ENCODE data around the gene LMAN2. TPM values are rescaled to one million over a fixed set of nuclear protein-coding genes. Genes with fewer than 3 reads are reported as not detected.

Gene LMAN2
- total RNA-seq, 4 donors from 2014 or later = 225 to 384 (median 257) TPM

DNA sequence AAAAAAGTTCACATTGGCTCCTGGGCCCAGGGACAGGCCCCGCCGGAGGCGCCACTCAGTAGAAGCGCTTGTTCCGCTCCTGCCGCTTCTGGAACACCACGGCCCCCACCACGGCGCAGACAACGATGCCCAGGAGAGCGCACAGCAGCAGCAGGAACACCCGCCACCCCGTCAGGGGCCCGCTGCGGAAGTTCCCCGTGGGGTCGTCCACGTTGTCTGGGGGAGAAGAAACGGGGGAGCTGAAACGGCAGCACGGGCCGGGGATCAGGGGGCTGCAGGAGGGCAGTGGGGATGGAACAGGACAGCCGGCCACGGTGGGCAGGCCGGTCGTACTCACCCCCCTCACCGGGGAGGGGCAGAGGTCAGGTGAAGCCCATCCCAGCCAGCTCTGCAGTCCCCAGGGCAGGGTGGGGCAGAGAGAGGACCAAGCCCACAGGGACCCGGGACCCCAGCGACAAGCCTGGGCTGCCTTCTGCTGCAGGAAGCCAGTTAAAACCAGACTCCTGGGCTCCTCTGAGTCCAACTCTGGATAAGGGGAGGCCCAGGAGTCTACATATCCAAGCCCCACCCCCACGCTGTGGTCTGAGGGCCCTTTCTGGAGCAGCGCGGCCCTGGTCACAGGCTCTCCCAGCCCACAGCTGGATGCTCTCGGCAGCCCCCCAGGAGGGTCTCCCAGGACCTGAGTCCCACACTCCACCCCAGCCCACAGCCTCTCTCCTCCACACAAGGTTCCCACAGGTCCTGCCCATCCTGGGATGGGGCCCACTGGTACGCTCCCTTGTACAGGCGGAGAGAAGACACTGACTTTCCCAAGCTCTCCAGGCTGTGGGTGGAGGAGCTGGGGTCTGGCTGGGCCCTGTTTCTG lies 19.2 kb downstream of the LMAN2 start:
- peaks cover 43 to 100% (median 65%) of the 10 kb centered on the region in 3 donors for H3K36me3 ChIP-seq
- DNase-seq = no peak

DNA sequence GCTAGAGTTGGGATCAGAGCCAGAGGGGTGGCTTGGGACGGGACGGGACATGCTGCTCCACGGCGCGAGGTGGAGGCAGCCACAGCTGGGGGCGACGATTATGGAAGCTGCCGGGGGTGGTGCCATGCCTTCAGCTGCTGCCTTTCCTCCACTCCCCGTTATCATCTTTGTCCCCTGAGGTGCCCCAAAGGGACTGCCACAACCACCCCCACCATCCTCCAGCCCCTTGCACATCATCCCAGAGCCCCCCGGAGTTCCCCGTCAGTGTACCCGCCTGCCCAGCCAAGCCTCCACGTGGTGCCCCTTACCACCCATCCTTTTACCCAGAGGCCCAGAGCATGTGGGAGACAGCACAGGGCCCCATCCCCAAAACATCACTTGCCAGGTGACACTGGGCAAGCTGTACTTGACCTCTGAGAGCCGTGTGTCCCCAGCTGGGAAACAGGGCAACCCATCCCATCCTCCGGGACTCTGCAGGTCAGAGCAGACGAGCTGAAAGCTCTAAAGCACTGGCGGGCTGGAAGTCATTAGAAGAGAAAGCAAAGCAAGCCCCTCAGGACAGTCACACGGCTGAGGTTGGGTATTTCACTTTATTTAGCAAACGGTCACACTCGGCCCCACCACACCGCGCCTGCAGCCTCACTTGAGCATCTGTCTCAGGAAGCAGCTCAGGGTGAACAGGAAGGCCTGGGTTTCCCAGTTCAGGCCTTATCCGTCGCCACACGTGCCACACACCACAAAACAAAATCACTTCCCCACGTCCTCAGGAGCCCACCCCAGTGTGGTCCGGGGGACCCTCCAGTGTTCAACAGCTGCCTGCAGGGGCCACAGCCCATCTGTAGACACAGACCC lies 20.3 kb downstream of the LMAN2 start:
- TF ChIP-seq, protein P1, sequence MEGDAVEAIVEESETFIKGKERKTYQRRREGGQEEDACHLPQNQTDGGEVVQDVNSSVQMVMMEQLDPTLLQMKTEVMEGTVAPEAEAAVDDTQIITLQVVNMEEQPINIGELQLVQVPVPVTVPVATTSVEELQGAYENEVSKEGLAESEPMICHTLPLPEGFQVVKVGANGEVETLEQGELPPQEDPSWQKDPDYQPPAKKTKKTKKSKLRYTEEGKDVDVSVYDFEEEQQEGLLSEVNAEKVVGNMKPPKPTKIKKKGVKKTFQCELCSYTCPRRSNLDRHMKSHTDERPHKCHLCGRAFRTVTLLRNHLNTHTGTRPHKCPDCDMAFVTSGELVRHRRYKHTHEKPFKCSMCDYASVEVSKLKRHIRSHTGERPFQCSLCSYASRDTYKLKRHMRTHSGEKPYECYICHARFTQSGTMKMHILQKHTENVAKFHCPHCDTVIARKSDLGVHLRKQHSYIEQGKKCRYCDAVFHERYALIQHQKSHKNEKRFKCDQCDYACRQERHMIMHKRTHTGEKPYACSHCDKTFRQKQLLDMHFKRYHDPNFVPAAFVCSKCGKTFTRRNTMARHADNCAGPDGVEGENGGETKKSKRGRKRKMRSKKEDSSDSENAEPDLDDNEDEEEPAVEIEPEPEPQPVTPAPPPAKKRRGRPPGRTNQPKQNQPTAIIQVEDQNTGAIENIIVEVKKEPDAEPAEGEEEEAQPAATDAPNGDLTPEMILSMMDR (IDR thresholded peaks at IDR 0.05) = no peak
- TF ChIP-seq POLR2A (IDR thresholded peaks at IDR 0.05) = no peak
- H3K27me3 ChIP-seq = no peaks in the 10 kb centered on the region
- WGBS, 2 donors = 71 to 74% methylated on average over 9 to 12 of the region's 27 CpGs
- intact Hi-C loops (cut with DNase I) = no loop called here
- peaks cover 0 to 11% (median 4%) of the 10 kb centered on the region in 3 donors for H3K4me1 ChIP-seq
- H3K9me3 ChIP-seq = no peaks in the 10 kb centered on the region
- H3K36me3 ChIP-seq = peaks cover 32 to 93% (median 54%) of the 10 kb centered on the region in 3 donors
- H3K4me3 ChIP-seq = no peak overlapping the region
- no peak for DNase-seq
- H3K27ac ChIP-seq = no peak overlapping the region

More for the DNA sequence above, 19.2 kb downstream of the LMAN2 start:
- H3K4me3 ChIP-seq = no peak overlapping the region
- intact Hi-C loops (cut with DNase I) = no loop called here
- H3K27me3 ChIP-seq = no peaks in the 10 kb centered on the region
- peaks cover 0 to 11% (median 4%) of the 10 kb centered on the region in 3 donors for H3K4me1 ChIP-seq
- no peaks in the 10 kb centered on the region for H3K9me3 ChIP-seq
- 82 to 90% methylated on average over 16 to 25 of the region's 35 CpGs for WGBS, 2 donors
- H3K27ac ChIP-seq = no peak overlapping the region
- TF ChIP-seq, protein P1 (IDR thresholded peaks at IDR 0.05) = no peak

DNA sequence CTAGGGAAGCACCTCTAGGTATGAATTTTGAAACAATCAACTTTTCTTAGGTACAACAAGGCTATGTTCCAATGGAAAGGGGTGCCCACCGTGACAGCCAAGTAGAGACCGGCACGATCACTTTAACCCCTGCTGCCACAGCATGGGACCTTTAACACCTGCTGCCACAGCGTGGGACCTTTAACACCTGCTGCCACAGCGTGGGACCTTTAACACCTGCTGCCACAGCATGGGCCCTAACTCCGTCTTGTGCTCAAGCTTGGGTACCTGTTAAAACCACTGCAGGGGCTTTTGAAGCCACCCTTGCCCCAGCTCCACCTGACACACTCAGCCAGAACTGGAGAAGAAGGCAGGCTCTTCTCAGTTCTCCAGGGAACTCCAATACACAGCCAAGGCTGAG lies 21.6 kb downstream of the LMAN2 start:
- no peak overlapping the region for H3K27ac ChIP-seq
- no peaks in the 10 kb centered on the region for H3K9me3 ChIP-seq
- no peak overlapping the region for H3K4me3 ChIP-seq
- H3K36me3 ChIP-seq = peaks cover 20 to 91% (median 41%) of the 10 kb centered on the region in 3 donors
- no peak for TF ChIP-seq POLR2A (IDR thresholded peaks at IDR 0.05)
- TF ChIP-seq, protein P1 (IDR thresholded peaks at IDR 0.05) = no peak
- DNase-seq = no peak
- no peaks in the 10 kb centered on the region for H3K27me3 ChIP-seq
- WGBS, 2 donors = 87 to 95% methylated on average over 3 to 4 of the region's 6 CpGs
- intact Hi-C loops (cut with DNase I) = no loop called here
- peaks cover 0 to 11% (median 4%) of the 10 kb centered on the region in 3 donors for H3K4me1 ChIP-seq

DNA sequence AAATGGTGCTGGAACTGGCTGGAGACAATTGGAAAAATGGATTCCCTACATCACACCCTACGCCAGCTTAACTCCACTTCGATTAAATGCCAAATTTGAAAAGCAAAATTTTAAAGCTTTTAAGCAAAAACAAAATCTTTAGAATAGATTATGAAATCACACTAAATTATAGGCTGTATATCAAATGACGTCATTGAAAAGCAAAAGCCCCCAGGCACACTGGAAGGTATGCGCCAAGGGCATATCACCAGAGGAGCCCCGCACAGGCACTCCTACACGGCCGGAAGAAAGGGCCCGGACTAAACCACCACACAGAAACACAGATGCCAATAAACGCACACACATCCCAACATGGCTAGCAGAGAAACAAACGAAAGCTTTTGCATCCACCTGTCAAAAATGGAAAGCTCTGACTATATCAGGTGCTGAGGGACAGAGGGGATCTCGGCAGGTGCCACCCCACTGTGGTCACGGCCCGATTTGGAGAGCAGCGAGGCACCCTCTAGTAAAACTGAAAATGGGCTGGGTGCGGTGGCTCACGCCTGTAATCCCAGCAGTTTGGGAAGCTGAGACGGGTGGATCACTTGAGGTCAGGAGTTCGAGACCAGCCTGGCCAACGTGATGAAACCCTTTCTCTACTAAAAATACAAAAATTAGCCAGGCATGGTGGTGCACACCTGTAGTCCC lies 22.8 kb downstream of the LMAN2 start:
- Histone ChIP-seq H3K36me3 (peaks cover 15 to 90% (median 29%) of the 10 kb centered on the region in 3 donors), H3K27ac (peak overlapping the region; percentile 33 to 42 (median 37)), H3K4me1 (peaks cover 0 to 11% (median 4%) of the 10 kb centered on the region in 3 donors), H3K9me3 (no peaks in the 10 kb centered on the region), H3K27me3 (no peaks in the 10 kb centered on the region), H3K4me3 (no peak overlapping the region)
- TF ChIP-seq, protein P1 (IDR thresholded peaks at IDR 0.05) = no peak
- TF ChIP-seq POLR2A (IDR thresholded peaks at IDR 0.05) = no peak
- DNase-seq = no peak
- intact Hi-C loops (cut with DNase I) = no loop called here
- WGBS, 2 donors = 83 to 84% methylated on average over 19 of the region's 19 CpGs
